NOMO-1 treated with dmso at 0.1 percent for 144 hours (cell line): Measurements from ENCODE around the gene ARPC5L.
"Not testable (repeated sequence)": the region's sequence is repeated elsewhere in the genome, so short reads cannot be mapped to it uniquely, and the experiment has no call there.

Source experiments
- DNase-seq: peaks from one replicate; lab custom pipeline; 2025; ENCODE audit not compliant: unreplicated experiment; lab: John Stamatoyannopoulos, UW

ARPC5L gene

DNA sequence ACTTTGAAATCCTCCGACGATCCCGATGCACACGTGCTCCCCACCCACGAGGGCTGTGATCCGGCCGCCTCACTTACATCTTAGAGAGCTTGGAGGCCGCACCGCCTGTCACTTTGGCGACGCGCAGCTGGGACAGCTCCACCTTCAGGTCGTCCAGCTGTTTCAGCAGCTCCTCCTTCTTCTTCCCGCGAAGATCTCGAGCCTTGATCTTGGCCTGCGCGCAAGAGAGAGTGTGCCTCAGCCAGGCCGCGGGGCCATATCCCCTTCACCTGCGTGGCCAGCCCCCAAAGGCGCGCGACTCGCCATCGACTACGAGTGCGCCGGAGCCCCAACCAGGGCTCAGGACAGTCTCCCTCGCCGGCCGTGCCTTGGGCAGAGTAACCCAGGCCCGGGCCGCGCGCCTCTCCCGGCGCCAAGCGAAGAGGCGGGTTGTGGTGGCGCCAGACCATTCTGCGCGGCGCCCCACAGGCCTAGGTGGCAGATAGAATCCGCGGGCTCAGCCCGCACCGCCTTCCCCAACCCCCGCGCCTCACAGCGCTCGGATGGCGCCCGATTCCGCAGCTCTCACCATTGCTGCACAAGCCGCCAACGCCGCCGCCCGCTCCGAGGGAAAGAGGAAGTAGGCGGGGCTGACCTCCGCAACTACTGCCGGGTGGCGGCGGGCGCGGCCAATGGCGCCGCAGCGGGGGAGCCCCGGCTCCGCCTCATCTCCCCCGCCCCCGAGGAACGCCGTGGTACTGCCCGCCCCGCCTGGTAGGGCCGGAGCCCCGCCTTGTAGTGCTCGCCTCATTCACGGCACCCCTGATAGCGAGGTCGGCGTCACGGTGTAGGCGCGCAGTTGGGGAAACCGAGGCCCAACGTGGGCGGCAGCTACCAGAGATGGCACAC lies at the start of gene ARPC5L, which contains the start of gene RPL35:
TSS of gene ARPC5L (plus strand) at position 789 of the 888 bp plus-strand sequence. CDS start 7,161 bp downstream, outside the sequence.
TSS of gene RPL35 (minus strand) at position 616 of the 888 bp plus-strand sequence. CDS start at position 571, 45 bp downstream.
- peak; percentile 93 for DNase-seq

DNA sequence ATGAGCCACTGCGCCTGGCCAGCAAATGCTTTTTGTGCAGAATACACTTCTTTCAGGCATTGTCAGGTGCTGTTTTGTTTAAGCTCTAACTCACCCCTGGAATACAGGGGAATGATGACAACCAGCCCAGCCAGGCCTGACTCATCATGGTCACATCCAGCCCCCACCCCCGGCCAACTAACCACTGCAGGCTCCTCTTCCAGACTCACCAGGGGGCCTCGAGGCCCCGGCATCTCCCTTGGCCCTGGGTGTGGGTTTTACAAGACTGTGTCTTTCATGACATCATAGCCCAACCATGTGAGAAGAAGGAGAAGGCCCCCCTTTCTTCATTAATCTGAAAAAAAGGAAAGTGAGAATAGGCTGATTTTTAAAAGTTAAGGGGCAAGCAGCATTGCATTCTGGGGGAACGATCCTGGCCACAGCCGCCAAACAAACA lies 49.5 kb upstream of the ARPC5L start:
- DNase-seq: no peak

DNA sequence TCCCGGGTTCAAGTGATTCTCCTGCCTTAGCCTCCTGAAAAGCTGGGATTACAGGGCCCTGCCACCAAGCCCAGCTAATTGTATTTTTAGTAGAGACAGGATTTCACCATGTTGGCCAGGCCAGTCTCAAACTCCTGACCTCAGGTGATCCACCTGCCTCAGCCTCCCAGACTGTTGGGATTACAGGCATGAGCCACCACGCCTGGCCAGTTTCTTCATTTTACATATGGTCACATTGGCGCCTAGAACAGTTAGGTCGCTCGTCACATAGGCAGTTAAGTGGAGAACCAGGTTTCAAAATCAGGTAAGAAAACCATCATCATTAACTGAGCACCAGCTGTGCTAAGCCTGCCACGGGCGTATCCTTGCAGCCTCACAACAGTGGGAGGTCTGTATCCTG lies 48.9 kb upstream of the ARPC5L start:
- no peak for DNase-seq

DNA sequence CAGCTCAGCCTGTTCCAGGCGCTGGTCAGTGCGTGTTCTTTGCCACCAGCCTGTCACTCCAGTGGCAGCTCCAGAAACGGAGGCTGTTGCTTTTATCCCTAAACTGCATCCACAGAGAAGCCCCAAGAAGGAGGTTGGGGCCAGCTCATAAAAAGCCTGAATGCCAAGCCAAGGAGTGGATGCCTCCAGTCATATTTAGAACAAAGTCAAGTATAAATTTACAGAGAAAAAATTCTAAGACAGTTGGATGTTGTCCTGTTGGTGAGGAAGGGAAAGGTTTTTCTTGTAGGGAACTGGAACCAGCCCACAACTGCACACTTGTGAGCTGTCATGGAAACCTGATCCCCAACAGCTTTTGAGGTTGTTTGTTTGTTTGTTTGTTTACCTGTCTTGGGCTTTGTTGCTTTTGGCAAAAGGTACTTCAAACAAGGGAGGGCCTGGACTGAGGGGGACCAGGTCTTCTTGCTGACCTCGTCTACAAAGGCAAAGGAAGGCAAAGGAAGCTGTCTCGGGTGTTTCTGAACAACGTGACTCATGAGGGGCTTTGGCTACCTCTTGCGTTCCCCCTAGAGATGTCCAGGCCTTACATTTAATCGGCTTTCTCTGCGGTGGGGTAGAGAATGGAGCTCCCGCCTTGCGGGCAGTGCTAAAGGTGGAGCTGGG lies 48.3 kb upstream of the ARPC5L start:
- DNase-seq: no peak

DNA sequence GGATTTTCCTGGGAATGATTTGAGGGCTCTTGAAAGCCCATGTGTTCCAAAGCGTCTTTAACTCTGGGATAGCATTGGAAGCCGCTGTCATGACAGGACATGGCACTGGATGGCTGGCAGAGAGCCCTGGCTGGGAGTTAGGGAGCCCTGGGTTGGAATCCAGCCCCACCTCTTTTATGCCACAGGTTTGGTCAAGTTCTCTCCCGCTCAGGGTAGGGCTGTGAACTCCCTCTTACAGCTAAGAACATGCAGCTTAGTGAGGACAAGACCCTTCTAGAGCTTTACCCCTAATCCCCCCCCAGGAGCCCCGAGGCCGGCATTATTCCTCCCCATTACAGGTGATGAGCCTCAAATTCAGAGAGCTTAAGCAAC lies 47.8 kb upstream of the ARPC5L start:
- DNase-seq: no peak

DNA sequence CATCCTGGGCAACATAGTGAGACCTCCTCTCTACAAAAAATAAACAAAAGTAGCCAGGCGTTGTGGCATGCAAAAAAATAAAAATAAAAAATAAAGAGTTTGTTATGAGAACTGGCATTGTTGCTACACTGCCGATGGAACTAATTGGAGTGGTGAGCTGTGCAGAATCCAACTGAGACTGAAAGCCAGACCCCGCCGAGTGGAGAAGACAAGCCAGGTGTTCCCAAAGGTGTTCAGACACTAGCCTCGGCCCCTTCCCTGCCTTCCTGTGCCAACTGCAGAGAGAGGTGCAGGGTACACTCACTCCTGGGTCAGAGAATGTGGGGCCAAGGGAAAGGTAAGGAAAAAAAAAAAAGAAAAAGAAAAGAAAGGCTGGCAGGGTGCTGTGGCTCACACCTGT lies 46.3 kb upstream of the ARPC5L start:
- DNase-seq: no peak

DNA sequence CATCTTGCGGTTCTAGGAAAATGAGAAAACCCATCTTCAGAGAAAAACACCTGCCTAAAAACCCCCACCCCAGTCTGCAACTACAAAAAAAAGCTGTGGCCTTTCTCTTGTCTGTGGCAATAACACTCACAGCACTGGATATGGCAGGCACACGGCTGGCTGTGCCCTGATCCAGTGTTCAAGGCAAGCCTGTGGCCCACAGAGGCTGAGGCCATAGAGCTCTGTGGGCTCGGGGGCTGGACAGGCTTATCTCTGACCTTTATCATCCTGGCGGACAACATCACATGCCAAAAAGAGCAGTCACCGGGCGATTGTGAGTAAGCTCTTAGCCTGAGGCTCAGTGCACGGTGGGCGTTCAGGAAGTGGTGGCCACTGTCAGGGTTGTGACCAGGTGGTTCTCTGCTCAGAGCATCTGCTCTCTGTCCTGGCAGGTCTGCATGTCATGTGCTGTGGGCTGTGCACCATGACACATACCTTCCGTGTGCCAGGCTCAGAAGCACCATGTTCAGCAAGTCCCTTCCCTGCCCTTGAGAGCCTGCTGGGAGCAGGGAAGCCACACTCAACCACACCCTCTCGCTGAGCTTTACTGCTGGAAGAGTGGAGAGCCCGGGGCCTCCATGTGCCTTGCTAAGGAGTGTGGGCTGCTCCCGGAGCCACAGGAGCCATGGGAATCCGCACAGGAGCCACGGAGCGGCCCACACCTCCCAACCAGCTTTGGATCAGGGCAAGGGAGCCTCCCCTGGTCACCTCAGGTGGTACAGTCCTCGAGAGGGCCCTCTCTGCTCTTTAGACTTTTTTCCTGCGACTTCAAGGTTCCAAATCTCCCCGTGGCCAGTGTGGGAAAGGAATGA lies 43.3 kb upstream of the ARPC5L start:
- no peak for DNase-seq

DNA sequence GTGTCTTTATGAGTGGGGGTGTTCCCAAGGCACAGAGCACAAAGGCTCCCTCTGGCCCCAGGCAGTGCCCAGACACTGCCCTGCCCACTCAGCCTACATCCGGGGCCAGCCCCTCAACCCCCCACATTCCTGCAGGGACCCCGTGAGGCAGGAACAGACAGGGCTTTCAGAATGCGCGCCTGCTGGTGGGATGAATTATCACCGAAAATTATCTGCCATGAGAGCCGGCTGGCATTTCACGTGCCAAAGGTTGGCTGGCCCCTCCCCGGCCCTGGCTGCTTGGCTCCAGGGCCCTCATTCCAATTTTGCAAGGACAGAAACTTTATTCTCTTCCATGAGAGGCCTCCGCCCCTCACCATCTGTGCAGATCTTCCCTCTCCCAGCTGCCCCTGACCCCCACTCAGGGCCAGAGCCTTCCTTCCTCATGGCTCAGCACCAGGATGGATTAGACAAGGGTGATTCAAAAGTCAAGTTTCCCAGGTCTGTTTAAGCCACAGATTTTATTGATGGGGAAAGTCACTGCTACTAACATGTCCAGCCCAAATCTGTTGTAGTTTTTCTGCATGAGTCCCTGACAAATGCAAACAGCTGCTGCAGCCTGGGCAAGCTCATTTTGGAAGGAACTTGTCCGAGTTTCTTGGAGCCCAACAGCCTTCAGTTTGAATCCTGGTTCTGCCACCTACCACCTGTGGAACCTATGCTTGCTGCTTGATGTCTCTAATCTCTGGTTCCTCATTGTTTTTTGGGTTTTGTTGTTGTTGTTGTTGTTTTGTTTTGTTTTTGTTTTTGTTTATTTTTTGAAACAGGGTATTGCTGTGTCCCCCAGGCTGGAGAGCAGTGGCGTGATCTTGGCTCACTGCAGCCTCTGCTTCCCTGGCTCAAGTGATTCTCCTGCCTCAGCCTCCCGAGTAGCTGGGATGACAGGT lies 41.0 kb upstream of the ARPC5L start:
- DNase-seq: no peak

DNA sequence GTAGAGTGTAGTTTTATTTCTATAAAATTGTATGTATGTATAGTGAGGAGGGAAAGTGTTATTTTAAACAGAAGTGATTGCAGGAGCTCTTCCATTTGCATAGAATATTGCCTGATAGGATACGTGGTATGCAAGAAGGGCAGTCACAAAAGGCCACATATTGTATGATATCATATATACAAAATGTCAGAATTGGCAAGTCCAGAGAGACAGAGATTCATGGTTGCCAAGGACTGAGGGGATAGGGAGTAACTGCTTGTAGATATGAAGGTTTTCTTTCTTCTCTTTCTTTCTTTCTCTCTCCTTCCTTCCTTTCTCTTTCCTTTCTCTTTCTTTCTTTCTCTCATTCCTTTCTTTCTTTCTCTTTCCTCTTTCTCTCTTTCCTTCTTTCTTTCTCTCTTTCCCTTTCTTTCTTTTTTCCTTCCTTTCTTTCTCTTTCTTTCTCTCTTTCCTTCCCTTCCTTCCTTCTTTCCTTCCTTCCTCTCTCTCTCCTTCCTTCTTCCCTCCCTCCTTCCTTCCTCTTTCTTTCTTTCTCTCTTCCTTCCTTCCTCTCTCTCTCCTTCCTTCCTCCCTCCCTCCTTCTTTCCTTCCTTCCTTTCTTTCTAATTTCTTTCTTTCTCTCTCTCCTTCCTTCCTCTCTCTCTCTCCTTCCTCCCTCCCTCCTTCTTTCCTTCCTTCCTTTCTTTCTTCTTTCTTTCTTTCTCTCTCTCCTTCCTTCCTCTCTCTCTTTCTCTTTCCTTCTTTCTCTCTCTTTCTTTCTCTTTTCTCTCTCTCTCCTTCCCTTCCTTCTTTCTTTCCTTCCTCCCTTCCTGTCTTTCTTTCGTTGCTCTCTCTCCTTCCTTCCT lies 33.2 kb upstream of the ARPC5L start:
- no peak for DNase-seq

DNA sequence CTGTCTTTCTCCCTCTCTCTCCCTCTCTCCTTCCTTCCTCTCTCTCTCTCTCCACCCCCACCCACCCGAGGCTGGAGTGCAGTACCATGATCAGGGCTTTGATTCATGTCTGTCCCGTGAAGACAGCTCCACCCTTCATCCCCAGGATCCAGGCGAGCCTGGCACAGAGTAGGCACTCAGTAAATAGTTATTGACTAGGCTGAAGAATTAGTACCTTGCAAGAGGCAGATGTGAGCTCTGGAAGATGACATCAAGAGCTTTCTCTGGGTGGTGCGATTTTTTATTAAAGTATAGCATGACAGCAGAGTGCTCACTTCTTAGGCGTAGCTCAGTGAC lies 32.6 kb upstream of the ARPC5L start:
- no peak for DNase-seq

DNA sequence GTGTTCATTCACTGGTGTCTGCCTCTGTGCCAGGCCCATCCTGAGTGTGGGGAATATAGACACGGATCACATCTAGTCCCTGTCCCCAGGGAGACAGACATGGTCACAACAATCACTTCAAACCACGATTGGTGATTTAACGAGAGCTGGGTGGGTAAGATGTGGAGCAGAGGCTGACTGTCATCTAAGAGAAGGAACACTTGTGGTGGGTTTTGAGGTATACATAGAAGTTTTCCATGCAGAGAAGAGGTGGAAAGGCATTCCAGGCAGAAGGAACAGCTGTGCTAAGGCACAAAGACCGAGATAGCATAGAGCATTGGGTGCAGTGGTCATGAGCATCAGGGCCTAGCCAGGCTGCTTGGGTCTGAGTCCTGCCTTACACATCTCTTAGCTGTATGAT lies 31.3 kb upstream of the ARPC5L start:
- no peak for DNase-seq

DNA sequence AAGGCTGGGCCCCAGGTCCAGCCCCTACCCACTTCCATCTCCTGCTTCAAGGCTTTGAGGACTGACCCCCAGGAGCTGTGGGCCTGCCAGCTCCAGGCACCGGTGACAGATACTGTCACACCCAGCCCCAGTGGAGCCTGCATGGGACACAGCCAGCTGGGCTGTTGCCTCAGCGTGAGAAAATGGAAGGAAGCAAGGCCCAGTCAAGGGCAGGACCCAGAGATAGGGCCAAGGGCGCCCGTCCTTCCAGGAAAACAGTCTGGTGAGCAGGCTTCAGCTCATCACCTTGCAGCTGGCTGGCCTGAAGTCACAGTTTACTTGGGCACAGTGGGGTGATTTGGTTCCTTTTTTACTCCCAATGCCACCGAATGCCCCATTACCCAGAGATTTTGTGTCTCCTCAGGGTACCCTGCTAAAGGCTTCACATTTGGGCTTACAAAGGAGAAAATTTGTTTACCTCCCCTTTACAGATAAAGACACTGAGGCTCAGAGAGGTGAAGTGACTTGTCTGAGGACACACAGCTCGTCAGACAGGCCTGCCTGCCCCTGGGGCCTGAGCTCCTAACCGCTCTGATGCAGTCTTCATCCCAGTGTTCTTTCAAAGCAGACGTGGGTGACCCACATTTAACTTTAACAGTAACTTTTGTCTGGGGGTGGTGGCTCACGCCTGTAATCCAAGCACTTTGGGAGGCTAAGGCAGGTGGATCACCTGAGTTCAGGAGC lies 30.1 kb upstream of the ARPC5L start:
- no peak for DNase-seq

DNA sequence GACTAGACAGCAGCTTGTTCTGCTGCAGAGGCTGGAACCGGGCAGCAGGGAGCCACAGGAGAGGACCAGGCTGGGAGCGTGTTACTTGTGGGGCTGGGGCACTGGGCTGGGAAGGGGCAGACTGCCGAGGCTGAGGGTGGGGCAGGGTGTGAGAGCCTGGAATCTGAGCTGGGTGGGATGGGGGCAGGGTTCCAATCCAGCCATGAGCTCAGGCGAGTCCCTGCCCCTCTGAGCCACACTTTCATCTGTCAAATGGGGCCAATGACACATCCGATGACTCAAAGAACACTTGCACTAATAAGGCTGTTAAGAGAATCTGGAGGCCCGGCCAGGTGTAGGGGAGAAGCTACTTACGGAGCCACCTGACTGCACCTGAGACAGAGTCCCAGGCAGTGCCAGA lies 27.3 kb upstream of the ARPC5L start:
- DNase-seq: no peak

DNA sequence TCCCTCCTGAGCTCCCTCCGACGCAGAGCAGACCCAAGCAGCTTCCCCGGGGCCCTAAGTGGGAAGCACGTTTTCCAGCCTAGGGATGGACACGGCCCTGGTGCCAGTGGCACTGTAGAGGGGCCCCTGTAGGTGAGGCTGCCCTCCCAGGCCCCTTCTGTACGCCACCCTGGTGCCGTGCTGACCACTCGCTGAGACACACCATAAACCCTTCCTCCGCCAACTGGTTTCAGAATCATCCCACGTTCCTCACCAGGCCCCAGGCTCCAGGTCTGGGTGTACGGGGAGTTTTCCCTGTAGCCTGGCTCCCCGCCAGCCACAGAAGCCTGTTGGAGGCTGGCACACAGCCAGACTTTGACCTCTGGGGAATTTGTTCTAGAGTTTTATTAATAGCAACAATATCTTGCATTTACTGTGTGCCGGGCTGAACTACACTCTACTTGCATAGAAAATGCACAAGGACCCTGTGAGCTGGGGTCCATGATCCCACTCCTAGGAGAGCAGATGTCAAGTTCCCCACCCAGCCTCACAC lies 26.8 kb upstream of the ARPC5L start:
- DNase-seq: no peak

DNA sequence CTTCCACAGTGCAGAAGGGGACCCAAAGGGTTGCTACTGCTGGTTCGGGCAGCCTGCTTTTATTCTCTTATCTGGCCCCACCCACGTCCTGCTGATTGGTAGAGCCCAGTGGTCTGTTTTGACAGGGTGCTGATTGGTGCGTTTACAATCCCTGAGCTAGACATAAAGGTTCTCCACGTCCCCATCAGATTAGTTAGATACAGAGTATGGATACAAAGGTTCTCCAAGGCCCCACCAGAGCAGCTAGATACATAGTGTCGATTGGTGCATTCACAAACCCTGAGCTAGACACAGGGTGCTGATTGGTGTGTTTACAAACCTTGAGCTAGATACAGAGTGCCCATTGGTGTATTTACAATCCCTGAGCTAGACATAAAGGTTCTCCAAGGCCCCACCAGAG lies 23.8 kb upstream of the ARPC5L start:
- not testable (repeated sequence) for DNase-seq

DNA sequence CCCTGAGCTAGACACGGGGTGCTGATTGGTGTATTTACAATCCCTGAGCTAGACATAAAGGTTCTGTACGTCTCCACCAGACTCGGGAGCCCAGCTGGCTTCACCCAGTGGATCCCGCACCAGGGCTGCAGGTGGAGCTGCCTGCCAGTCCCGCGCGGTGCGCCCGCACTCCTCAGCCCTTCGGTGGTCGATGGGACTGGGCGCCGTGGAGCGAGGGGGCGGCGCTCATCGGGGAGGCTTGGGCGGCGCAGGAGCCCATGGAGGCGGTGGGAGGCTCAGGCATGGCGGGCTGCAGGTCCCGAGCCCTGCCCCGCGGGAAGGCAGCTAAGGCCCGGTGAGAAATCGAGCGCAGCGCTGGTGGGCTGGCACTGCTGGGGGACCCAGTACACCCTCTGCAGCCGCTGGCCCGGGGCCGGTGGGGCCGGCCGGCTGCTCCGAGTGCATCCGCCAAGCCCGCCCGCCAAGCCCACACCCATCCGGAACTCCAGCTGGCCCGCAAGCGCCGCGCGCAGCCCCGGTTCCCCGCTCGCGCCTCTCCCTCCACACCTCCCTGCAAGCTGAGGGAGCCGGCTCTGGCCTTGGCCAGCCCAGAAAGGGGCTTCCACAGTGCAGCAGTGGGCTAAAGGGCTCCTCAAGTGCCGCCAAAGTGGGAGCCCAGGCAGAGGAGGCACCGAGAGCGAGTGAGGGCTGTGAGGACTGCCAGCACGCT lies 23.2 kb upstream of the ARPC5L start:
- DNase-seq: not testable (repeated sequence)

DNA sequence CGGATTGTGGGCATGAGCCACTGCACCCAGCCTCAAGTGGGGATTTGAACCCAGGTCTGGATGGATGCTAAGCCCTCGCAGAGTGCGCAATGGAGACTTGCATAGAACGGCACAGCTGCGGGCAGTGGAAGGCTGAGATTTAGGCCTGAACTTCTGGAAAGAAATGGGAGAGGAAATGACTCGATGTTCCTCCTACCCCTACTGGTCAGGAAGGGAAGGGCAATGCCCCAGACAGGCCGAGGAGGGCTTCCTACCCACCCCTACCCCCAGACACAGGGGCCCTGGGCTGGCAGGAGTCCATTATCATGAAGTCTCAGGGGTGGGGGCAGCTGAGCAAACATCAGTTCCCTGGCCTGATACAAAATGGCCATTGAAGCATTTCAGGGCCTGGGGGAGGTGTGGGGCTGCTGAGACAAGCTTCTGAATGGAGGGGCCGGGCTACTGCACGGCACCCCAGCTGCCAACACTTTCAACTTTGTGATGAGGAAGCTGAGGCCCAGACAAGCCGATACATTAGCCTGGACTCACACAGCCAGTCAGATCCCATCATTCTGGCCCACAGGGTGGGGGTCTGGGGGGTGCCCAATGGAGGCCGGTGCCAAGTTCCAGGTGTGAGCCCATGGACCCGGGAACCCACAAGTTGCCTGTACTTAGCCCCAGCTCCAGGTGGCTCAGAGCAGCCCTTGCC lies 22.2 kb upstream of the ARPC5L start:
- no peak for DNase-seq
